Central memory CD4-positive, alpha-beta T cell (primary cell): ENCODE data around the gene DCTD.

Experiments used
- DNase-seq: peaks from one replicate; pipeline ENCODE4 v3.0.0; 2022
- total RNA-seq, 3 experiments: gene quantifications; one replicate each; lab custom pipeline; 2026; lab: John Stamatoyannopoulos, UW

The DCTD gene
- total RNA-seq: 34.7 to 96.4 (median 55.8) reads per million in 3 experiments

GRCh38 chr4:182917182-182918043 is at the start of gene DCTD:
Gene DCTD (minus strand): TSS chr4:182917386. CDS start chr4:182915568, 1,818 bp downstream.
- DNase-seq: peak; percentile 78

- no peak for DNase-seq
These were observed 43.6 kb upstream of the DCTD start for GRCh38 chr4:182960746-182961145.

GRCh38 chr4:182960228-182960627 is 43.0 kb upstream of the DCTD start:
- no peak for DNase-seq

GRCh38 chr4:182955411-182955810 is 38.2 kb upstream of the DCTD start:
- DNase-seq: no peak

- no peak for DNase-seq
These were observed 27.5 kb upstream of the DCTD start for GRCh38 chr4:182944484-182945213.

GRCh38 chr4:182939680-182940079 is 22.5 kb upstream of the DCTD start:
- DNase-seq: no peak

- DNase-seq: peak; percentile 36
These were observed 21.0 kb upstream of the DCTD start for GRCh38 chr4:182938205-182938645.

- DNase-seq: no peak
These were observed 20.4 kb upstream of the DCTD start for GRCh38 chr4:182937268-182938204.

GRCh38 chr4:182932651-182933050 is 15.5 kb upstream of the DCTD start:
- no peak for DNase-seq

GRCh38 chr4:182931691-182932345 is 14.6 kb upstream of the DCTD start:
- no peak for DNase-seq

GRCh38 chr4:182930889-182931288 is 13.7 kb upstream of the DCTD start:
- DNase-seq: no peak

GRCh38 chr4:182929296-182929695 is 12.1 kb upstream of the DCTD start:
- DNase-seq: no peak

- DNase-seq: no peak
These were observed 10.9 kb upstream of the DCTD start for GRCh38 chr4:182928061-182928460.

GRCh38 chr4:182927505-182927904 is 10.3 kb upstream of the DCTD start:
- no peak for DNase-seq

- DNase-seq: no peak
These were observed 8.7 kb upstream of the DCTD start for GRCh38 chr4:182925855-182926254.

- peak; percentile 47 for DNase-seq
These were observed 8.1 kb upstream of the DCTD start for GRCh38 chr4:182925298-182925757.

GRCh38 chr4:182924497-182924896 is 7.3 kb upstream of the DCTD start:
- DNase-seq: no peak

- DNase-seq: no peak
These were observed 6.7 kb upstream of the DCTD start for GRCh38 chr4:182923796-182924340.

GRCh38 chr4:182923366-182923765 is 6.2 kb upstream of the DCTD start:
- DNase-seq: no peak

GRCh38 chr4:182922501-182923284 is 5.5 kb upstream of the DCTD start:
- DNase-seq: no peak

GRCh38 chr4:182921608-182922007 is 4.4 kb upstream of the DCTD start:
- no peak for DNase-seq
